ENCODE results near the gene H6PD.

H6PD gene

DNA sequence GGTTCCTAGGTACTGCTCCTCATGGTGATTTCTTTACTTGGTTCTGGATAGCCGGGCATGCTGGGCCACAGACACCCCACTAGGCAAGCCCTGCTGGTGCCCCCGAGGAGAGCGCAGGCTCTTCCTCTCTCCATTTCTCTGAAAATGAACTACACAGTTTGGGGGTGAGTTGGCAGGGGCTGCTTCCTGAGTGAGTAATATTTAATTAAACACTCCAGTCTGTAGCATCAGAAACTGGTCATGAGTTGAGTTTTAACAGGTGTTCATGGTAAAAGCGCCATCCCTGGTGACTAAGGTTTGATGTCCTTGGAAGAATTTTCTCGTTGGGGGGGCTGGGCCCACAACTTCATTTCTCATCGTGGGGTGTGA lies 59.8 kb downstream of the H6PD start:
- Histone ChIP-seq H3K9me3 (no peaks in the 10 kb centered on the region), H3K27ac (no peak overlapping the region), H3K4me1 (ENCODE audit: control insufficient read depth in 1 of 2, insufficient read depth in 1 of 2, low read depth in 1 of 2, low read length in 1 of 2) (peaks cover 17 to 20% of the 10 kb centered on the region in 2 experiments), H3K36me3 (no peaks in the 10 kb centered on the region), H3K4me3 (ENCODE audit: low read depth in 1 of 2, low read length in 1 of 2) (no peak overlapping the region), H3K27me3 (peaks cover 80% of the 10 kb centered on the region)
- TF ChIP-seq, protein P1, sequence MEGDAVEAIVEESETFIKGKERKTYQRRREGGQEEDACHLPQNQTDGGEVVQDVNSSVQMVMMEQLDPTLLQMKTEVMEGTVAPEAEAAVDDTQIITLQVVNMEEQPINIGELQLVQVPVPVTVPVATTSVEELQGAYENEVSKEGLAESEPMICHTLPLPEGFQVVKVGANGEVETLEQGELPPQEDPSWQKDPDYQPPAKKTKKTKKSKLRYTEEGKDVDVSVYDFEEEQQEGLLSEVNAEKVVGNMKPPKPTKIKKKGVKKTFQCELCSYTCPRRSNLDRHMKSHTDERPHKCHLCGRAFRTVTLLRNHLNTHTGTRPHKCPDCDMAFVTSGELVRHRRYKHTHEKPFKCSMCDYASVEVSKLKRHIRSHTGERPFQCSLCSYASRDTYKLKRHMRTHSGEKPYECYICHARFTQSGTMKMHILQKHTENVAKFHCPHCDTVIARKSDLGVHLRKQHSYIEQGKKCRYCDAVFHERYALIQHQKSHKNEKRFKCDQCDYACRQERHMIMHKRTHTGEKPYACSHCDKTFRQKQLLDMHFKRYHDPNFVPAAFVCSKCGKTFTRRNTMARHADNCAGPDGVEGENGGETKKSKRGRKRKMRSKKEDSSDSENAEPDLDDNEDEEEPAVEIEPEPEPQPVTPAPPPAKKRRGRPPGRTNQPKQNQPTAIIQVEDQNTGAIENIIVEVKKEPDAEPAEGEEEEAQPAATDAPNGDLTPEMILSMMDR (IDR thresholded peaks at IDR 0.05) = no peak

DNA sequence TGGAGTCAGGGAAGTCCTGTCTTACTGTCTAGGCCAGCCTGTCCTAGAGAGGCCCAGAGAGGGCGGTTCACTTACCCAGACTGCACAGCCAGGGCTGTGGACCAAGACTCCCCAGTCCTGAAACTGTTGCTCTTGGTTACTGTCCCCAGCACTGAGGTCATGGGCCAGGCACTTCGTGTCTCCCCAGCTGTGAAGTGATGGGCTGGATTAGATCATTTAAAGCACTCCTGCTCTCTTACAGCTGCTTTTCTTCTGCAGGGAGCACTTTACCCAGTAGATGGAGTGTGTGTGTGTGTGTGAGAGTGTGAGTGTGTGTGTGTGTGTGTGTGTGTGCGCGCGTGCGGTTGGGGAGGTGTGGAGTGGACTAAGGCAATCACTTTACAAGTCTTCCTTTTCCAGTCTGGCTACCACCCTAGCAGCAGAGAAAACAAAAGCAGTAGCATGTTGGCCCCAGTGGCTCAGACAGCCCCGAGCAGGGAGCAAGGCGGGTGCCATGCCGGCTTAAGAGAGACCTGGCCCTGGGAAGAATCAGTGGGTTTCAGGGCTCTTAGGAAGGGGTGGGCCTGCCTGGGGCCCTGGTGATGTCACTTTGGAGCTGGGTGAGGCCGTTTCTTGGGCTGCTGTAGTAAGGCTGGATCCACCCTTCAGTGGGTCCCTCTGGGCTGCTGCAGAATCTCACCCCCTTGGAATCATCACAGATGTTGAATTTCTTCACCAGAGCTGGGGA lies 60.5 kb downstream of the H6PD start:
- no peaks in the 10 kb centered on the region for H3K9me3 ChIP-seq
- TF ChIP-seq, protein P1 (IDR thresholded peaks at IDR 0.05) = no peak
- peaks cover 77% of the 10 kb centered on the region for H3K27me3 ChIP-seq
- H3K36me3 ChIP-seq = no peaks in the 10 kb centered on the region
- no peak overlapping the region for H3K4me3 ChIP-seq (ENCODE audit: low read depth in 1 of 2, low read length in 1 of 2)
- peaks cover 12 to 14% of the 10 kb centered on the region in 2 experiments for H3K4me1 ChIP-seq (ENCODE audit: control insufficient read depth in 1 of 2, insufficient read depth in 1 of 2, low read depth in 1 of 2, low read length in 1 of 2)
- no peak overlapping the region for H3K27ac ChIP-seq

DNA sequence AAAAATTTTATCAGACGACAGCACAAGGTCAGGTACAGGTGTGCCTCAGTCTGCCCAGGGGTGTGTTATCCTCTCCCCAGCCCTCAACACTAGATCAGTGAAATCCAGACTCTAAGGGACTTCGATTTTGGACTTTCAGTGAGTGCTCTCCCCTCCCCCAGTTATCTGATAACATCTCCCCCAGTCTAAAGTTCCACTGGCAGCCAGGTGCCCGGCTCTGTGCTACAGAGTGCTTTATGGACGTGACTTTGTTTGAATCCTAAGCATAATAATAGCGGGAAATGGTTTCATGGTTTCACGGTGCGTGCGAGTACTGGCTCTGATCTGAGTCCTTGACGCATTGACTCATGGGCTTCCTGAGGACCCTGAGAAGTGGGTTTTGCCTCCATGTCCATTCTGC lies 61.3 kb downstream of the H6PD start:
- H3K27me3 ChIP-seq = peaks cover 69% of the 10 kb centered on the region

DNA sequence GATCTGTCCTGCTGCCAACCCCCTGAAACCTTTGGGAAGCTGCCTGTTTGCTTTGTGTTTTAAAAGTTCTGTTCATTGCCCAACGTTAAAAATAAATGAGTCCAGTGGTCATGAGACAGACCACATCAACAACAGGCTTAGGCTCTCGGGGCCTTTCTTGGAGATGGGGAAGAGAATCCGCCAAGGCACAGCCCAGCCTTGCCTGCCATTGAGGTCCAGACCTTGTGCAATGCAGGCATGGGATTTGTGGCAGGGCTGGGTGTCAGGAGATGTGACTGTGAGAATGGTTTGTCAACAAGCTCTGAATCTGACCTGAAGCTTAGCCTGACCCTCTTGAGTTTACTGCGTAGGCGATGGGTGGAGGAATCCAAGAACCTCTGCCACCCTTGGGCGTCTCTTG lies 62.3 kb downstream of the H6PD start:
- TF ChIP-seq, protein P1 (IDR thresholded peaks at IDR 0.05) = no peak
- Histone ChIP-seq H3K4me1 (ENCODE audit: control insufficient read depth in 1 of 2, insufficient read depth in 1 of 2, low read depth in 1 of 2, low read length in 1 of 2) (peaks cover 7 to 11% of the 10 kb centered on the region in 2 experiments), H3K9me3 (no peaks in the 10 kb centered on the region), H3K27ac (no peak overlapping the region), H3K36me3 (no peaks in the 10 kb centered on the region), H3K4me3 (ENCODE audit: low read depth in 1 of 2, low read length in 1 of 2) (no peak overlapping the region), H3K27me3 (peaks cover 60% of the 10 kb centered on the region)

More for the DNA sequence above, 61.3 kb downstream of the H6PD start:
- H3K27ac ChIP-seq = no peak overlapping the region
- TF ChIP-seq, protein P1 (IDR thresholded peaks at IDR 0.05) = no peak
- peaks cover 7 to 11% of the 10 kb centered on the region in 2 experiments for H3K4me1 ChIP-seq (ENCODE audit: control insufficient read depth in 1 of 2, insufficient read depth in 1 of 2, low read depth in 1 of 2, low read length in 1 of 2)
- no peak overlapping the region for H3K4me3 ChIP-seq (ENCODE audit: low read depth in 1 of 2, low read length in 1 of 2)
- H3K9me3 ChIP-seq = no peaks in the 10 kb centered on the region
- no peaks in the 10 kb centered on the region for H3K36me3 ChIP-seq

DNA sequence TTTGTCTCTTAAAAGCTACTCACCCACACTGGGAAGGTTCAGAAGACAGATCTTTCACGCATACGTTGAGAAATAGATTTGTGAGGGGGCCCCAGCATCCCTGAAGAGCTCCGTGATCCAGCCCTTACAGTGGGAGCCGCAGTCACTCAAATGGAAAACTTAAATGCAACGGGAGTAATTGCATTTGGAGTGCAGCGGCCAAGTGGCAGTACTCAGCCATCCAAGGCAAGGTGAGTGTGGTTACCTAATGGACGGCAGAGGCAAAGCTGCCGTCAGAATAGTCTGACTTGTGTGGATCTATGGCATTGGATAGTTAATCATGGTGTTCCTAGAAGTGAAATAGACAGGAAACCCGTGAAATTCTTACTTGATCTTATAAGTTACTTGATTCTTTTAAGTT lies 63.3 kb downstream of the H6PD start:
- Histone ChIP-seq H3K4me3 (ENCODE audit: low read depth in 1 of 2, low read length in 1 of 2) (no peak overlapping the region), H3K9me3 (no peaks in the 10 kb centered on the region), H3K36me3 (no peaks in the 10 kb centered on the region), H3K4me1 (ENCODE audit: control insufficient read depth in 1 of 2, insufficient read depth in 1 of 2, low read depth in 1 of 2, low read length in 1 of 2) (peaks cover 7 to 11% of the 10 kb centered on the region in 2 experiments), H3K27me3 (peaks cover 50% of the 10 kb centered on the region), H3K27ac (no peak overlapping the region)
- TF ChIP-seq, protein P1 (IDR thresholded peaks at IDR 0.05) = no peak
